ENCODE measurements around the gene NMRAL1.

GRCh38 chr16:4481963-4482362, 7.5 kb upstream of the NMRAL1 start:
- TF ChIP-seq CTCF (IDR thresholded peaks at IDR 0.05; ENCODE audit: insufficient read depth, low read depth, low read length) (no peak), EZH2 (IDR thresholded peaks at IDR 0.05; ENCODE audit: insufficient read depth, low read length) (no peak)

Measured in astrocyte (in vitro differentiated cells and primary cell).